ENCODE measurements around the gene PREX1. TPM values are rescaled to one million over a fixed set of nuclear protein-coding genes. Genes with fewer than 3 reads are reported as not detected.

The PREX1 gene
- total and polyA plus RNA-seq, 9 donors = 3.8 to 13.6 (median 6.7) TPM

DNA sequence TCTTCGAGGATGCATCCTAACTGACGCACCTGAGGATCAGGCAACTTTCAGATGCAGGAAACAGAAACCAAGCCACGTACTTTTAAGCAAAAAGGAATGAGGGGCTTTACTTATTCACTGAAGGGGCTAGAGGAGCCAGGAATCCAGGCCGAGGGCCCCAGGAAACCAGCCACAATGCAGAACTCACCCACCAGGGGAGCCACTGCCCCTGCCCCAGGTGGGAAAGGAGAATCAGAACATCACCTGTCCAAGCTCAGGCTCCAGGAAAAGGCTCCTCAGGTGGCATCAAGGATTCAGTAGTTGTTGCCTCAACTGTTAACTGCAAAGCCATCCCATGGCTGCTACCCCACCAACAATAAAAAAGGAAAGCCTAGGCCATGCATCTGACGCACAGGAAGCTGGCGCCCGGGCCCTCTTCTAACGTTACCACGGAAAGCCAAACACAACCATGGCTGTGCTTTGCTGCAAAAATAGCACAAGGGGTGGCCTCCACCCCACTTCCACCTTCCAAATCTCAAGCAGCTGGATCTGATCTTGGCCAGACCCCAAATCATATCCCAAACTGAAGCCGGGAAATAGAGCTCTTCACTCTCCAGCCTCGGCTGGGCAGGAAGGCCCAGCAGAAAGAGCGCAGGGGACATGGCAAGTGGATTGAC lies 121.0 kb downstream of the PREX1 start:
- intact Hi-C loops (cut with DNase I) = no loop called here
- no peak overlapping the region for H3K4me3 ChIP-seq
- TF ChIP-seq, protein P1, sequence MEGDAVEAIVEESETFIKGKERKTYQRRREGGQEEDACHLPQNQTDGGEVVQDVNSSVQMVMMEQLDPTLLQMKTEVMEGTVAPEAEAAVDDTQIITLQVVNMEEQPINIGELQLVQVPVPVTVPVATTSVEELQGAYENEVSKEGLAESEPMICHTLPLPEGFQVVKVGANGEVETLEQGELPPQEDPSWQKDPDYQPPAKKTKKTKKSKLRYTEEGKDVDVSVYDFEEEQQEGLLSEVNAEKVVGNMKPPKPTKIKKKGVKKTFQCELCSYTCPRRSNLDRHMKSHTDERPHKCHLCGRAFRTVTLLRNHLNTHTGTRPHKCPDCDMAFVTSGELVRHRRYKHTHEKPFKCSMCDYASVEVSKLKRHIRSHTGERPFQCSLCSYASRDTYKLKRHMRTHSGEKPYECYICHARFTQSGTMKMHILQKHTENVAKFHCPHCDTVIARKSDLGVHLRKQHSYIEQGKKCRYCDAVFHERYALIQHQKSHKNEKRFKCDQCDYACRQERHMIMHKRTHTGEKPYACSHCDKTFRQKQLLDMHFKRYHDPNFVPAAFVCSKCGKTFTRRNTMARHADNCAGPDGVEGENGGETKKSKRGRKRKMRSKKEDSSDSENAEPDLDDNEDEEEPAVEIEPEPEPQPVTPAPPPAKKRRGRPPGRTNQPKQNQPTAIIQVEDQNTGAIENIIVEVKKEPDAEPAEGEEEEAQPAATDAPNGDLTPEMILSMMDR (IDR thresholded peaks at IDR 0.05) = no peak
- TF ChIP-seq EP300 (IDR thresholded peaks at IDR 0.05) = no peak
- no peak for TF ChIP-seq POLR2A (IDR thresholded peaks at IDR 0.05)
- WGBS, 3 donors = 60 to 64% (median 63%) methylated on average over 12 of the region's 12 CpGs
- H3K36me3 ChIP-seq = no peaks in the 10 kb centered on the region
- no peaks in the 10 kb centered on the region for H3K27me3 ChIP-seq
- no peak for DNase-seq
- H3K27ac ChIP-seq = no peak overlapping the region
- H3K9me3 ChIP-seq = no peaks in the 10 kb centered on the region
- H3K4me1 ChIP-seq (ENCODE audit: insufficient read depth) = peaks cover 8% of the 10 kb centered on the region

DNA sequence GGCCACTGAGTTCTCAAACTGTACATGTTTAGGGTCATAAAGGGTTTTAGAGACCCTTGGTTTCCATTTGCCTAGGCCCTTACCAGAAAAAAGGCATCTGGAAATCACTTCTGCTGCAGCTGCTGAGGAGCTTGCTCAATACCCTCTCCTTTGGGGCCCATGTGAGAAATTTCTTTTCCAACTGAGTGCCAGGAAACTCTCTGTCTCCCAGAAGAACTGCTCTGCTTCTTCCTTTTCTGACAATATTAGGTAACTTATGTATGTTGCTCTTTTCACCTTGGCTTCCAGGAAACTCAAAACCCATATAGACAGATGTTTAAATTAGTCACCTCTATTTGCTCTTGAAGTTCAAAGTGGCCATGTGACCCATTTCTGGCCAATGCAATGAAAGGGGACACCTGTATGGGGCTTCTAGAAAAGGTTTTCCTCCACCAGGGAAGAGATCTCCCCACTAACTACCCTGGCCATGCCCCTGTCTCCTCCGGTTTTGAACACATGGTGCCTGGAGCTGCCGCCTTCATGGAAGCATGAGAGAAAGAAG lies 121.6 kb downstream of the PREX1 start:
- no peak overlapping the region for H3K4me3 ChIP-seq
- DNase-seq = no peak
- WGBS, 3 donors = 91 to 100% (median 99%) methylated on average over 2 of the region's 2 CpGs
- TF ChIP-seq, protein P1 (IDR thresholded peaks at IDR 0.05) = no peak
- TF ChIP-seq EP300 (IDR thresholded peaks at IDR 0.05) = no peak
- H3K4me1 ChIP-seq (ENCODE audit: insufficient read depth) = peaks cover 8% of the 10 kb centered on the region
- no peak overlapping the region for H3K27ac ChIP-seq
- no peaks in the 10 kb centered on the region for H3K27me3 ChIP-seq
- intact Hi-C loops (cut with DNase I) = no loop called here
- no peaks in the 10 kb centered on the region for H3K9me3 ChIP-seq
- H3K36me3 ChIP-seq = no peaks in the 10 kb centered on the region

DNA sequence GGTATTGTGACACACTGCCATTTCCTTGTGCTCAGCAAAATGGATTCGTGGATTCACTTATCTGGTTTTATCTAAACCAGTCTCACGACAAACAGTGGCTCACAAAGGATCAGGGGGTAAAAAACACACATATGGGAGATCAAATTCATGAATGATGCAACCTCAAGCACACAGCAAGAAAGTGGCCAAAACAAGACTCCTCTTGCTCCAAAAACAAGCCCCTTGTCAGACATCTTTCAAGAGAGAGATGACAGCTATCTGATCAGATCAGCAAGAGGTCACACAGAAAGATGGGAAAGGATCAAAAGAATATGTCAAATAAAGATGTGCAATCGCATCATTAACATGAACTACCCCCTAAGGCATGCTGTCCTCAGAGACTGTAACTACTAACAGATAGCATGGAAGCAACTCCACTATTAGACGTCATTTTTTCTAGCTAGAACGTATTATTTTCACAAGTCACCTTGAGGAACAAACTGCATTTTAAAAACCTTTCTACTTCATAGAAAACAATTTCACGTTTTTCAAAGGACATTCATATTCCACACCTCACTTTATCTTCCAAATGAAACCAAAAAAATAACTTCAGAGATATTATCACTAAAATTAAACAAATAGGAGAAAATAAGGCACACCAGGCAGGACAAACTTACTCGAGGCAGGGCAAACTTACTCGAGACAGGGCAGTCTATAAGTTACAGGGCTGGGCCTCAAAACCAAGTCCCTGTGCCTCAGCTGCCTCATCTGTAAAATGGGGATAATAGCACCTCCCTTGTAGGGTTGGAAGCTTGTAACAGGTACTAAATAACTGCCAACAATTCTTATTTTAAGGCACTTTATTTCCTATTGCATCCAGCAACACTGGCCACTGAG lies 122.3 kb downstream of the PREX1 start:
- TF ChIP-seq, protein P1 (IDR thresholded peaks at IDR 0.05) = no peak
- TF ChIP-seq POLR2A (IDR thresholded peaks at IDR 0.05) (no peak), EP300 (IDR thresholded peaks at IDR 0.05) (no peak)
- Histone ChIP-seq H3K4me1 (ENCODE audit: insufficient read depth) (peaks cover 8% of the 10 kb centered on the region), H3K9me3 (no peaks in the 10 kb centered on the region), H3K36me3 (no peaks in the 10 kb centered on the region), H3K27ac (no peak overlapping the region), H3K4me3 (no peak overlapping the region), H3K27me3 (no peaks in the 10 kb centered on the region)
- DNase-seq = no peak
- intact Hi-C loops (cut with DNase I) = no loop called here
- WGBS, 3 donors = 87 to 89% (median 88%) methylated on average over 8 of the region's 8 CpGs

DNA sequence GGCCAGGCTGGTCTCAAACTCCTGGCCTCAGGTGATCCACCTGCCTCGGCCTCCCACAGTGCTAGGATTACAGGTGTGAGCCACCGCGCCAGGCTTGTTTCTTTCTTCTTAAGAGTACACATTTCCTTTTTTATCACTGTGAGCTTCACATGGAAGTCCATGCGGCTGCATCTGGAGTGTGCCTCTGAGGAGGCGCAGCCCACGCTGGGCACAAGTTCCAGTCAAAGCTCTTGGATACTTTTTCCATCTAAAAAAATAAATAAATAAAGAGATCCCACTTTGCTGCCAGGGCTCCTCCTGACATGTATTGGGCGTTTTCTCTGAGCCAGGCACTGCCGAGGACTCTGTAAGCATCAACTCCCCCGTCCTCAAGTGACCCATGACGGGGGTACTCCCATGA lies 123.0 kb downstream of the PREX1 start:
- no peak overlapping the region for H3K4me3 ChIP-seq
- intact Hi-C loops (cut with DNase I) = no loop called here
- H3K4me1 ChIP-seq (ENCODE audit: insufficient read depth) = peaks cover 8% of the 10 kb centered on the region
- no peaks in the 10 kb centered on the region for H3K36me3 ChIP-seq
- no peak overlapping the region for H3K27ac ChIP-seq
- DNase-seq = no peak
- no peaks in the 10 kb centered on the region for H3K9me3 ChIP-seq
- whole genome bisulfite sequencing, 3 donors = 77 to 88% (median 85%) methylated on average over 10 of the region's 10 CpGs
- TF ChIP-seq, protein P1 (IDR thresholded peaks at IDR 0.05) = no peak
- TF ChIP-seq POLR2A (IDR thresholded peaks at IDR 0.05) = no peak
- TF ChIP-seq EP300 (IDR thresholded peaks at IDR 0.05) = no peak
- no peaks in the 10 kb centered on the region for H3K27me3 ChIP-seq

All from ovary (tissue), 9 donors.